Stimulated activated naive B cell treated with anti-CD40 and anti-IgM and Interleukin-4, amounts not matched to agents 10 μg/mL and 1 μg/mL and 100 μg/mL, for 72 hours (primary cell): ENCODE data around the gene PHF23.

Source experiments
- ATAC-seq, 2 donors: fragments of 150-1000 bp; cut with Tn5 transposase; replicated peaks; 2 replicates each; pipeline ENCODE4 v1.10.0; 2021; ENCODE audit warnings: moderate library complexity in 1 of 2
- DNase-seq: peaks from one replicate; pipeline ENCODE4 v3.0.0; 2021
- H3K27ac Mint-ChIP-seq: one replicate; pipeline ENCODE4 v1.8.0; 2022; ENCODE audit warnings: mild to moderate bottlenecking, mixed read lengths
- H3K27me3 Mint-ChIP-seq, 2 donors: one replicate each; pipeline ENCODE4 v1.8.0; 2022; ENCODE audit warnings: mixed read lengths in 2 of 2
- H3K36me3 Mint-ChIP-seq, 2 donors: one replicate each; pipeline ENCODE4 v1.8.0; 2022; ENCODE audit warnings: mixed read lengths in 2 of 2, mild to moderate bottlenecking in 1 of 2
- H3K4me1 Mint-ChIP-seq, 2 donors: one replicate each; pipeline ENCODE4 v1.8.0; 2022; ENCODE audit warnings: mixed read lengths in 2 of 2, mild to moderate bottlenecking in 1 of 2
- H3K4me3 Mint-ChIP-seq, 2 donors: one replicate each; pipeline ENCODE4 v1.8.0; 2022; ENCODE audit warnings: mild to moderate bottlenecking in 2 of 2, mixed read lengths in 2 of 2, moderate library complexity in 1 of 2
- H3K9me3 Mint-ChIP-seq, 2 donors: one replicate each; pipeline ENCODE4 v1.8.0; 2022; ENCODE audit warnings: mixed read lengths in 2 of 2, mild to moderate bottlenecking in 1 of 2

Gene PHF23

DNA sequence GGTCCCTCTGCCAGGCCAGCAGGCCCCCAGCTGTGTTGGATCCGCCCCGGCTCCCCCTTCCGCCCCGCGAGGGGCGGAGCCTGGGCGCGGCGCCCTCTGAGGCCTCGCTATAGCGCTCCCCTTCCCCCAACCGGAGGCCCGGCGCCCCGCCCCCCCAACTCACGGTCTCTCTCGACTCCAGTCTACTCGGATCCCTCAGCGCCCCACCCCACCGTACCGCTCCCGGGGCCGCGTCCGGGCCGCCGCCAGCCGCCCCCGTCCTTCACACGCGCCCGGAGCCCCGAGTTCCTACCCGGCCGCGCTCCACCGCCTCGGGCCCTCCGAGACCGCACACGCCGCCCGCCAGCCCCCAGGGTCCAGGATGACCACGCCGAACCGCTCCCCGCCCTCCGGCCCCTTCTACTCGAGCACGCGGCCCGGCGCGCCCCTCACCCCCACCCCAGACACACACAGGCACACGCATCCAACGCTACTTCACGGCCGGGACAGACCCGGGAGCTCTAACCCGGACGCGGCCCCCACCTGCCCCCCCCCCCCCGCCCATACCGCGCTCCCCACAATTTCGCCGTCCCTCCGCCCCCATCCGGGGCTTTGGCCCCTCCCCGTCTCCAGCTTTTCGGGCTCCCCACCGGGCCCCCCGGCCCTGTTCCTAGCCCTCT is 1.4 kb downstream of the PHF23 start:
- no peaks in the 10 kb centered on the region for H3K9me3 Mint-ChIP-seq
- peaks cover 50 to 68% of the 10 kb centered on the region in 2 donors for H3K36me3 Mint-ChIP-seq
- no peaks in the 10 kb centered on the region for H3K27me3 Mint-ChIP-seq
- peak overlapping the region; percentile 95 for H3K4me3 Mint-ChIP-seq
- H3K27ac Mint-ChIP-seq = peak overlapping the region; percentile 94
- peak; percentile 18 to 24 for ATAC-seq
- H3K4me1 Mint-ChIP-seq = peaks cover 58 to 75% of the 10 kb centered on the region in 2 donors
- DNase-seq = peak; percentile 63

GRCh38 chr17:7237266-7237760 is 1.9 kb downstream of the PHF23 start:
- no peaks in the 10 kb centered on the region for H3K9me3 Mint-ChIP-seq
- peaks cover 48 to 66% of the 10 kb centered on the region in 2 donors for H3K36me3 Mint-ChIP-seq
- no peaks in the 10 kb centered on the region for H3K27me3 Mint-ChIP-seq
- peaks cover 56 to 78% of the 10 kb centered on the region in 2 donors for H3K4me1 Mint-ChIP-seq
- H3K4me3 Mint-ChIP-seq = peak overlapping the region; percentile 95
- DNase-seq (no peak), ATAC-seq (no peak)
- peak overlapping the region; percentile 94 for H3K27ac Mint-ChIP-seq

DNA sequence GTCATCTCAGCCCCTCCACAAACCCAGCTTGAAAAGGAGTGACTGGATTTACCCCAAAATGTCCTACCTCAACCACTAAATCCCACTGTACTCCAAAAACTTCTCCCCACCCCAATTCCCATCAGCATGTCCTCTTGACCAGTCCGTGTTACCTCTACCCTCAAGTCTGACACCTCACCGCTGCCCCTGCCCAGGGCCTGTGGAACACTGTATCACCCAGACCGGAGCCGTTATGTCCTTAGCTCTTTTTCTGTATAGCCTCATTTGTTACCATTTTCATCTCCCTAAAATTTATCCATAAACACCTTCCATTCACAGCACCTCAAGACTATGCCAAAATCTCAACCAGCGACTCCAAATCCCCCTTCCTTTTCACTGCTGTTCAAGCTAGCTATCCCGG is 2.4 kb downstream of the PHF23 start:
- Mint-ChIP-seq H3K36me3 (peaks cover 48 to 66% of the 10 kb centered on the region in 2 donors), H3K9me3 (no peaks in the 10 kb centered on the region), H3K4me3 (peak overlapping the region; percentile 39 to 95), H3K4me1 (peaks cover 57 to 78% of the 10 kb centered on the region in 2 donors), H3K27ac (peak overlapping the region; percentile 60), H3K27me3 (no peaks in the 10 kb centered on the region)
- no peak for DNase-seq
- no peak for ATAC-seq

- Mint-ChIP-seq H3K4me1 (peaks cover 50 to 72% of the 10 kb centered on the region in 2 donors), H3K4me3 (peak overlapping the region; percentile 97 to 98), H3K27me3 (no peaks in the 10 kb centered on the region), H3K36me3 (peaks cover 45 to 60% of the 10 kb centered on the region in 2 donors), H3K9me3 (no peaks in the 10 kb centered on the region), H3K27ac (peak overlapping the region; percentile 96)
- ATAC-seq (no peak), DNase-seq (no peak)
Measured at GRCh38 chr17:7235693-7236665, 3.3 kb downstream of the PHF23 start.

- H3K36me3 Mint-ChIP-seq = peaks cover 56 to 67% of the 10 kb centered on the region in 2 donors
- DNase-seq (peak; percentile 91), ATAC-seq (peak; percentile 55 to 66)
- H3K27ac Mint-ChIP-seq = peak within 1 kb of the TSS; percentile 96
- peaks cover 43 to 57% of the 10 kb centered on the region in 2 donors for H3K4me1 Mint-ChIP-seq
- no peaks in the 10 kb centered on the region for H3K27me3 Mint-ChIP-seq
- no peaks in the 10 kb centered on the region for H3K9me3 Mint-ChIP-seq
- H3K4me3 Mint-ChIP-seq = peak within 1 kb of the TSS; percentile 97 to 98
Measured at GRCh38 chr17:7234083-7234951, 4.9 kb downstream of the PHF23 start, which contains the start of gene DVL2. Gene DVL2, minus strand, starts transcription at chr17:7234517. Its CDS starts 255 bp downstream, at chr17:7234262.

- Mint-ChIP-seq H3K27me3 (no peaks in the 10 kb centered on the region), H3K9me3 (no peaks in the 10 kb centered on the region), H3K27ac (peak overlapping the region; percentile 96), H3K36me3 (peaks cover 60 to 71% of the 10 kb centered on the region in 2 donors), H3K4me3 (peak overlapping the region; percentile 97 to 98), H3K4me1 (peaks cover 43 to 57% of the 10 kb centered on the region in 2 donors)
- no peak for DNase-seq
- ATAC-seq = peak; percentile 17 to 21
Measured at GRCh38 chr17:7233701-7234082, 5.6 kb downstream of the PHF23 start.

DNA sequence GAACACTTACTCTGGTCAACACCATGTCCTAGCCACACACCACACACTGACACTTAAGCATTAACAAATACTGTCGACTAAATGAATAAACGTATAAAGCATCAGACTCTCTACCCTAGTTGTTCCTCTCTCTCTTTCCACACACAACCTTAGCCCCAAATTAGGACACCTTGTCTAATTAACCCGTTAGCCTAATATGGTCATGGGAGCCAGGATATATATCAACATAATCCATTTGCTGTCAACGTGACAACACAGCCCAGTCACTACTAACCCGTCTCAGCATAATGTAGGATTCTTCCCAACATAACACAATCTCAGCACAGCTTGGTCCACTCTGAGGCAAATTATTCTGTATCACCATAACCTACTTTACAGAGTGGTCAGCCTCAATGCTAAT is 7.1 kb downstream of the PHF23 start:
- Mint-ChIP-seq H3K9me3 (no peaks in the 10 kb centered on the region), H3K36me3 (peaks cover 68 to 75% of the 10 kb centered on the region in 2 donors), H3K4me3 (peak overlapping the region; percentile 37 to 98), H3K4me1 (peaks cover 45 to 62% of the 10 kb centered on the region in 2 donors), H3K27me3 (no peaks in the 10 kb centered on the region), H3K27ac (peak overlapping the region; percentile 9)
- ATAC-seq (no peak), DNase-seq (no peak)

DNA sequence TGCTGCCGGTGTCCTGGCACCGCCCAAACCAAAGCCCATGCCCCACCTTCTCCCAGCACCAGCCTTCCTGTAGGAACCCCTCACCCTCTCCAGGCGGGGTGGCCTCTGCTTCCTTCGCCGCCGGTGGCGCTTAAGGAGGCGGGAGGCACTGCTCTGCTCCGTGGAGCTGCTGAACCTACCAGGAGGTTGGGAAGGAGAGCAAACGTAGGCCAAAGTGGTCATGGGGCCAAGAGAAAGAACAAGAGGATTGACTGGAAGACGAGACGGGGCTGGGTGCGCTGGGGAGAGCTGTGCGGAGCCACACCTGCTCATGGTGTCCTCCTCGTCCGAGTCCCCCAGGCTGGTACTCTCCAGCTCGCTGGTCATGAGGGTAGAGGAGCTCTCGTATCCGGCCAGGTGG is 9.8 kb downstream of the PHF23 start:
- no peak for DNase-seq
- Mint-ChIP-seq H3K9me3 (no peaks in the 10 kb centered on the region), H3K27me3 (no peaks in the 10 kb centered on the region), H3K4me3 (no peak overlapping the region), H3K27ac (no peak overlapping the region), H3K36me3 (peaks cover 54 to 66% of the 10 kb centered on the region in 2 donors), H3K4me1 (peaks cover 25 to 36% of the 10 kb centered on the region in 2 donors)
- ATAC-seq = no peak

- Mint-ChIP-seq H3K27ac (no peak overlapping the region), H3K4me1 (peaks cover 25 to 34% of the 10 kb centered on the region in 2 donors), H3K4me3 (no peak overlapping the region), H3K9me3 (no peaks in the 10 kb centered on the region), H3K27me3 (no peaks in the 10 kb centered on the region), H3K36me3 (peaks cover 55 to 65% of the 10 kb centered on the region in 2 donors)
- DNase-seq (no peak), ATAC-seq (no peak)
Measured at GRCh38 chr17:7228920-7229319, 10.3 kb downstream of the PHF23 start.

DNA sequence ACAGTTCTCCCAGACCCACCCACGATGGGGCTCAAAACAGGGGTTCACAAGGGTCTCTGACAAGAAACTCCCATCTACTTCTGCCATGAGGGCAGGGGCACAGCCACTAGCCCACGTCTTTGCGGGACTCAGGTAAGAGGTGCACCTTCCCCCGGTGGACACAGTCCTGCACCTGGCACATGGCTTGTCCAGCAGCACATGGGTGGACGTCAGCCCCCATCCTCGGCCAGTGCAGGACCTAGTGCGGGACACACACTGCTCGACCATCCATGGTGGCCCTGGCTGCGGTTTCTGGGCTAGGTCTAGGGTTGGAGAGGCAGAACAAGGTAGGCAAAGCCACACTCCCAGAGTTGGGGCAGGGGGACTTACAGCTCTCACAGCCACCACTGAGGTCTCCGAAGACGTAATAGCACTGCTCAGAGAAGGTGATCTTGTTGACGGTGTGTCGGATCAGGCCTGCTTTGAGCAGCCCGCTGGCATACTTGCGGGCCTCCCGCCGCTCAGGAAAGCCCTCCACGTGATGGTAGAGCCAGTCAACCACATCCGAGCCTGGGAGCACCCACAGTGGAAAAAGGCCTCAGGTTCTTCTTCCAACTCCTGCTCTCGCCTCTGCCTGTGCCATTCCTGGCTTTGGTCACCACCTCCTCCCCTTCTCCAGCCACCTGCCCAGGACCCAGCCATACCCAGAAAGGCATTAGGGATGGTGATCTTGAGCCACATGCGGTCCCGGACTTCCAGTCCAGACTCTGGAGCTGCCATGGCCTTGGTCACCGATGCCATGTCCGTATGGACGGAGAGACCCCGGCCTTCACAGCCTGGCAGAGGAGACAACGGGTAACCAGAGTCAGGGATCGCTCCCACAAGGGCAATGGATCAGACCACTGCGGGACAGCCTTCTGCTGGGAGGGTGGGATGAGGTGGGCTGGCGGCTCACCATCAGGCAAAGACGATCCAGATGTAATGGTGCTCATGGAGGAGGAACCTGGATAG is 12.2 kb downstream of the PHF23 start:
- H3K4me1 Mint-ChIP-seq = peaks cover 15 to 21% of the 10 kb centered on the region in 2 donors
- ATAC-seq = no peak
- DNase-seq = no peak
- H3K9me3 Mint-ChIP-seq = no peaks in the 10 kb centered on the region
- no peak overlapping the region for H3K27ac Mint-ChIP-seq
- no peaks in the 10 kb centered on the region for H3K27me3 Mint-ChIP-seq
- H3K36me3 Mint-ChIP-seq = peaks cover 55 to 72% of the 10 kb centered on the region in 2 donors
- no peak overlapping the region for H3K4me3 Mint-ChIP-seq

- H3K4me1 Mint-ChIP-seq = peaks cover 20 to 28% of the 10 kb centered on the region in 2 donors
- no peaks in the 10 kb centered on the region for H3K9me3 Mint-ChIP-seq
- no peak overlapping the region for H3K4me3 Mint-ChIP-seq
- DNase-seq = no peak
- H3K27me3 Mint-ChIP-seq = no peaks in the 10 kb centered on the region
- no peak for ATAC-seq
- peaks cover 59 to 78% of the 10 kb centered on the region in 2 donors for H3K36me3 Mint-ChIP-seq
- peak overlapping the region; percentile 25 for H3K27ac Mint-ChIP-seq
Measured at GRCh38 chr17:7225711-7226331, 13.4 kb downstream of the PHF23 start.

DNA sequence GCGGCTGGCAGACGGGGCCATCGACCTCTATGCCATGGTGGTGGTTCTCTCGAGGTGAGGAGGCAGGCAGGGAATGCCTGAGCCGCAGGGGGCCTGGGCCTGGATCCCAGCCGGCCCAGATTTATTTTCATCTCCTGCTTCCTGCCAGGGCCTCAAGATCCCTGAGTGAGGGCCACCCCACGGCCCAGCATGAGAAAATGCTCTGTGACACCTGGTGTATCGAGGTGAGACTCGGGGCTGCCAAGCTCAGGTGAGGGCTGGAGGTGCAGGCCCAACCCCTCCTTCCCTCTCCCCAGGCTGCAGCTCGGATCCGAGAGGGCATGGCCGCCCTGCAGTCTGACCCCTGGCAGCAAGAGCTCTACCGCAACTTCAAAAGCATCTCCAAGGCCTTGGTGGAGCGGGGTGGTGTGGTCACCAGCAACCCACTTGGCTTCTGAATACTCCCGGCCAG is 14.6 kb downstream of the PHF23 start:
- Mint-ChIP-seq H3K36me3 (peaks cover 54 to 75% of the 10 kb centered on the region in 2 donors), H3K4me1 (peaks cover 24 to 37% of the 10 kb centered on the region in 2 donors), H3K9me3 (no peaks in the 10 kb centered on the region), H3K27ac (peak overlapping the region; percentile 14), H3K27me3 (no peaks in the 10 kb centered on the region), H3K4me3 (no peak overlapping the region)
- DNase-seq = no peak
- no peak for ATAC-seq
